GM21717 (cell line): ENCODE measurements around the gene TNNT2.

Experiments
- ATAC-seq: cut with Tn5 transposase; IDR thresholded peaks from one replicate; pipeline ENCODE4 v1.9.1; 2021; ENCODE audit warnings: mild to moderate bottlenecking, moderate library complexity; ENCODE audit not compliant: unreplicated experiment

TNNT2 gene

GRCh38 chr1:201335901-201336300, 41.6 kb downstream of the TNNT2 start:
- ATAC-seq, result no peak

- ATAC-seq, result no peak
Measured at GRCh38 chr1:201335174-201335870, 42.2 kb downstream of the TNNT2 start.

GRCh38 chr1:201334325-201335173, 42.9 kb downstream of the TNNT2 start:
- ATAC-seq, result no peak

- ATAC-seq, result no peak
Measured at GRCh38 chr1:201332616-201333335, 44.7 kb downstream of the TNNT2 start.

GRCh38 chr1:201332021-201332420, 45.5 kb downstream of the TNNT2 start:
- no peak for ATAC-seq

- no peak for ATAC-seq
Measured at GRCh38 chr1:201331166-201331565, 46.3 kb downstream of the TNNT2 start.

- no peak for ATAC-seq
Measured at GRCh38 chr1:201330541-201330940, 46.9 kb downstream of the TNNT2 start.

- no peak for ATAC-seq
Measured at GRCh38 chr1:201329801-201330200, 47.7 kb downstream of the TNNT2 start.

- ATAC-seq, result no peak
Measured at GRCh38 chr1:201329286-201329685, 48.2 kb downstream of the TNNT2 start.

- ATAC-seq, result no peak
Measured at GRCh38 chr1:201328576-201328975, 48.9 kb downstream of the TNNT2 start.

GRCh38 chr1:201327687-201328240, 49.7 kb downstream of the TNNT2 start:
- no peak for ATAC-seq

- no peak for ATAC-seq
Measured at GRCh38 chr1:201326710-201327109, 50.8 kb downstream of the TNNT2 start.

GRCh38 chr1:201325678-201326060, 51.8 kb downstream of the TNNT2 start:
- ATAC-seq, result no peak

GRCh38 chr1:201324821-201325677, 52.4 kb downstream of the TNNT2 start:
- no peak for ATAC-seq

GRCh38 chr1:201324306-201324705, 53.2 kb downstream of the TNNT2 start:
- ATAC-seq, result no peak

- no peak for ATAC-seq
Measured at GRCh38 chr1:201322653-201323510, 54.6 kb downstream of the TNNT2 start.

- ATAC-seq, result no peak
Measured at GRCh38 chr1:201321826-201322390, 55.6 kb downstream of the TNNT2 start.

GRCh38 chr1:201320168-201320788, 57.2 kb downstream of the TNNT2 start:
- no peak for ATAC-seq

- ATAC-seq, result no peak
Measured at GRCh38 chr1:201319631-201320030, 57.8 kb downstream of the TNNT2 start.
